Measurements from ENCODE around the gene FADS6.
A peak's percentile ranks its signal among the peaks of the same experiment; 100 is the strongest.

The FADS6 gene

DNA sequence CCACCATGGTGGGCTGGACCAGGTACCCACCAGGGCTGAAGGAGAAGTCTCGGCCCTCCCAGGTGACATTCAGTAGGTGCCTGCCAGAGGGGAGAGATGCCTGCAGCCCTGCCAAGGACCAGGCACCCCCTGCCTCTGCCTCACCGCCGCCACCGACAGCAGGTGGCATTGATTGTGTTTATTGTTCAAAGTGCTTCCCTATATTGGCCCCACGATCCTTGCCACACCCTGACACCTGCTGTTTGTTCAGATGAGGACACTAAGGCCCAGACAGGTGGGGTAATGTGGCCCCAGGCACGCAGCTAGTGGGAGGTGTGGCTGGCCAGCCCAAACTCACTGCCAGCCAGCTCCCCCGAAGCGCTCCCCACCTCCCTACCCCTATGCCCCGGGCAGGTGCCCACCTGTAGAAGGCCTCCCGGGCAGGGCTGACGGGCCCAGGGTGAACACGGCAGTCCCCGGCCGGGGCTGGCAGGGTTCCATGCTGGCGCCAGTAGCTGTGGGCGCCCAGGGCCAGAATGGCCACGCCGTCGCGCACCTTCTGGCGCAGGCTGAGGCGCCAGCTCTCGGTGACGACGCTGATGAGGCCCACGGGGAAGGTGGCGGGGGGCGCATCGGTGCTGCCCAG is 41.7 kb downstream of the FADS6 start:
- no peak for DNase-seq

DNA sequence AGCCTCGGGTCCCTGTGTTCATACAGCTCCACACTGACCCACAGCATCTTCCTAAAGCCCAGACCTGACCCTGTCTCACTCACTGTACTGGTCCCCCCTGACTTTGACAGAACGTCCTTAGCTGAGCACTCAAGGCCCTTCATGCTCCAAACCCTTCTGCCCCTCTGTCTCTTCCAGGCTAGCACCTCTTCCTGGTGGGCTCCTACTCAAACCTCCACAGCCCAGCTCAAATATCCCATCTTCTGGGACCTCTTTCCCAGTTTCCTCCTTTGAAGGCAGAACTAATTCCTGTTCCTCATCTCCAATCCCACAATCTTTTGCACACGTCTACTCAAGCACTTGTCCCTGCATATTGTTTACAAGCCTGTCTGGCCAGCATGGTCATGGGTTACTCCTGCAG is 42.5 kb downstream of the FADS6 start:
- DNase-seq = no peak

DNA sequence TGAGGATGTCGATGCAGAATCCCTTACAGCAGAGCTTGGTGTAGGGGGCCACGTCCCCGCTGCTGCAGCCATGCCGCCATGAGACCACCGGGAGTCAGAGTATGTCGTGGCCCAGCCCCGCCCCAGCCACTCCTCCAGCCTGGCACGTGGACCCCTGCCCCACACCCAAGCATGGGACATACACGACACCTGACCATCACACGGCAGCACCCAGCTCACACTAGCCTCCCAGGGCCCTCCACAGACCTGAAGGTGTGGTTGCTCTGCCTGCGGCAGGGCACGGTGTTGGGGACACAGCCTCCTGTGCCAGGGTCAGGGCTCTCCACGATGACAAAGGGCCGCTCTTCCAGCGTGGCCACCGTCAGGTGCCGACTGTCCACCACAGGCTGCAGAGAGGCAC is 43.1 kb downstream of the FADS6 start:
- DNase-seq = no peak

DNA sequence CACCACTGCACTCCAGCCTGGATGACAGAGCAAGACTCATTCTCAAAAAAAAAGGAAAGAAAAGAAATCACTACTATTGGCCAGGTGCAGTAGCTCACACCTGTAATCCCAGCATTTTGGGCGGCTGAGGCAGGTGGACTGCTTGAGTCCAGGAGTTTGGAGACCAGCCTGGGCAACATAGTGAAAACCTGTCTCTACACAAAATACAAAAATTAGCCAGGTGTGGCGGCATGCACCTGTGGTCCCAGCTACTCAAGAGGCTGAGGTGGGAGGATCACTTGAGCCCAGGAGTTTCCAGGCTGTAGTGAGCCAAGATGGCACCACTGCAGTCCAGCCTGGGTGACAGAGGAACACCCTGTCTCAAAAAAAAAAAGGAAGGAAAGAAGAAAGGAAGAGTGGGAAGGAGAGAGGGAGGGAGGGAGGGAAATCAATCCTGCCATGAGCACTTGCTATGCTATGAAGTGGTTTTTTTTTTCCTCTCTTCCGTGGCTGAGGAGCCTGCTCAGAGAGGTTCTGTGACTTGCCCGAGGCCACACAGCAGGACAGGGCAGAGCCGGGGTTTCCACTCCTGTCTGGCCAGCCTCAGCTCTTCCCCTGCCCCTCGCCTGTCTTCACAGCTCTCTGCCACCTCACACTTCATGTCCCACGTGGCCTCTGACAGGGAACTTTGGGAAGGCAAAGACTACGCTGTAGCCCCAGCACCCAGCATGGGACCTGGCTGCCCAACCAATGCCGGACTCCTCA is 44.6 kb downstream of the FADS6 start:
- DNase-seq = no peak

DNA sequence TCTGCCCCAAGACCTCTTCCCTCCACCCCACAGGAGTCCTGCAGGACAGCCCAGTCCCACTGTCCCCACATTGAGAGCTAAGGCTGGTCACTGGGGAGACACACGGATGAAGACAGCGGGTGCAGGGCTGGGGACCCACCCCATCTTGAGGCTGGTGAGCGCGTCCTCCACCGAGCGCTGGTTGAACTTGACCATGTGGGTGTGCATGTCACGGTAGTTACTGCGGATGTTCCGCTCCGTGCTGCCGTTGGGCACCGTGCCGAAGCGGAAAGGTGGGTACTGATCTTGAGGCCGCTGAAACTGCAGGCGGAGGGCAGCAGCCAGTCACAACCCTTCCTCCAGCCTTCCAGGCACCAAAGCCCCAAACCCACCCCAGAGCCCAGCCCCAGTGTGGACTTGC is 46.8 kb downstream of the FADS6 start:
- no peak for DNase-seq

DNA sequence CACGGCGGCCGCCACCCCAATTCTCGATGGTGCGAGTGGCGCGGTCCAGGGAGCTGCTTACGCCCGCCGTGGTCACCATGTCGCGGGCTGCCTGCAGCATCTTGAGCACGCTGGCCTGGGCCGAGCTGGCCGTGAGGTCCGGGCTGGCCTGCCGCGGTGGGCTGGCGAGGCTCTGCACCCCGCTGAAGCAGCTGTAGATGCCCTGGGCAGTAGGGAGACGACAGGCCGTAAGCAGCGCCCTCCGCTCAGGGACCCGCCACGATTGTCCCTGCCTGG is 50.1 kb downstream of the FADS6 start:
- DNase-seq = no peak

DNA sequence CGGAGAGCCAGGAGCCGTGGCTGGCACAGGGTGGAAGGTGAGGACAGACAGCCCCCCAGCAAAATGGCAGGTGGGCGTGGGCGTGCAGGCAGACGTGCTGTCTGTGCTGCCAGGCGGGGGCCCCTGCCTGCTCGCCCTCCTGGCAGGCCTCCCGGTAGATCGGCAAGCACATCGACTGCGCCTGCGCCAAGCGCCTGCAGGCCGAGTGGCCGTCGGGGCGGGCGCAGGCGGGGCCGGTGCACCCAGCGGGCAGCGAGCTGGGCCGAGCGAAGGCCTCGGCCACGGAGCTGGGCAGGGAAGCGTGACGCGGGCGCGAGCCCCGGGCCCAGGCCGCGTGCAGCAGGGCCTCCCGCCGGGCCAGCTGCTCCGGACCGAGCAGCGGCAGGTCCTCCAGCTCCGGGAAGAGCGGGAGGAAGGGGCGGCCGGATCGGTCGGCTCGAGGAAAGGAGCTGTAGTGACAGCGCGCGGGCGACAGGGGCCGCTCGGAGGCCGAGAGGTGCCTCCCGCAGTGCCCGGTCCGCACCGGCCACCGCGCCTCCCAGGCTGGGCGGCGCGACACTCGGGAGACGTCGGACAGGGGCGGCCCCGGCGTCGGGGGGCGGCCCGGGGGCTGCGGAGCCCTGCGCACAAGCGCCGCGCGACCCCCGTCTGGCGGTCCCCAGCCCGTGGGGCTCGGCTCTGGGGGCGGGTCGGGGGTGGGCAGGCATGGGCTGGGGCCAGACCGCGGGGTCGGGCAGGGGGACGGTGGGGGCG is 50.7 kb downstream of the FADS6 start:
- no peak for DNase-seq

DNA sequence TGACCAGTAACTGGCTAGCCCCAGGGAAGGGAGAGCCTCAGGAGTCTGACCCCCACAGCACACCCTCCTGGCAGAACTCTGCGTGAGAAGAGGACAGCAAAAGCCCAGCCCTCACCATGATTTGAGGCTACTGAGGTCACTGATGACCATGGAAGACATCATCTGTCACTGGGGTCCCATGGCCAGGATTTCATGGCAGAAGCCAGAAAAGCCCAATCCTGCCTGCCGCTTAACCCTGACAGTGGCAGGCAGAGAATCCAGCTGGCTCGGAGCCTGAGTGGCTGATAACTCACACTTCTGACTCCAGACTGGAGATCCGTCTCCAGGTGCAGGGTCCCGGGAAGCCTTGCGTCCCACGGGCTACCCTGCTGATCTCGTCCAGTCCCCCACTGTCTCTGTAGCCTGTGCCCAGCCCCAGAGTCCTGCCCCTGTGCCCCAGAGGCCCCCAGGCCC is 51.3 kb downstream of the FADS6 start:
- DNase-seq = no peak

DNA sequence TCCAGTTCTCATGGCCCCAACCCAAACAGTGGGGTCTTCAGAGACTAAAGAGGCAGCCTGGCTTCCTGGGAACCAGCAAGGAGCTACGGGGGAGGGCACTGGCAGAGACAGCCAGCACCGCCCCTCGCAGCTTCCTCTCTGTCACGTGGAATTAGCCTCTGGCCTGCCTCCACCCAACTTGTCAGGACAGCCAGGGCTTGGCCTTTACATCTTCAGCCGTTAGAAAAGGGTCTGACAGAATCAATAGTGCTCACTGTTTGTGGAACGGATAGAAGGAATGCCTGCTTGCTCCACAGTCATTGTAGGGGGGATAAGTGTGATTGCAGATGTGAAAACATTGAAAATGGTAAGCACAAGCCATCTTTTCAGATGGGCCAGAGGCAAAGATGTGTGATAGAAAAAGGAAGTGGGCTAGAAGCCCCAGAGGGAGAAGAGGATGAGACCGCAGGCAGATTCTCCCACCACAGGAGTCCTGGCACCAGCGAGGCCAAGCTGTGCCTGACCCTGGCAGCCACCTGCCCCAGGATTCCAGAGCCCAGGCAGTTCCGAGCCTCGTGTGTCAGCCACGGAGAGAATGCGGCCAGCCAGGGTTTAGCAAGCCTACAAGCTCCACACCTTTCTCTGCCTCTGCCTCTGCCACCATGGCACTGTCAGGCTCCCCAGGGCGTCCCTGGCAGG is 52.3 kb downstream of the FADS6 start:
- DNase-seq = peak; percentile 34

DNA sequence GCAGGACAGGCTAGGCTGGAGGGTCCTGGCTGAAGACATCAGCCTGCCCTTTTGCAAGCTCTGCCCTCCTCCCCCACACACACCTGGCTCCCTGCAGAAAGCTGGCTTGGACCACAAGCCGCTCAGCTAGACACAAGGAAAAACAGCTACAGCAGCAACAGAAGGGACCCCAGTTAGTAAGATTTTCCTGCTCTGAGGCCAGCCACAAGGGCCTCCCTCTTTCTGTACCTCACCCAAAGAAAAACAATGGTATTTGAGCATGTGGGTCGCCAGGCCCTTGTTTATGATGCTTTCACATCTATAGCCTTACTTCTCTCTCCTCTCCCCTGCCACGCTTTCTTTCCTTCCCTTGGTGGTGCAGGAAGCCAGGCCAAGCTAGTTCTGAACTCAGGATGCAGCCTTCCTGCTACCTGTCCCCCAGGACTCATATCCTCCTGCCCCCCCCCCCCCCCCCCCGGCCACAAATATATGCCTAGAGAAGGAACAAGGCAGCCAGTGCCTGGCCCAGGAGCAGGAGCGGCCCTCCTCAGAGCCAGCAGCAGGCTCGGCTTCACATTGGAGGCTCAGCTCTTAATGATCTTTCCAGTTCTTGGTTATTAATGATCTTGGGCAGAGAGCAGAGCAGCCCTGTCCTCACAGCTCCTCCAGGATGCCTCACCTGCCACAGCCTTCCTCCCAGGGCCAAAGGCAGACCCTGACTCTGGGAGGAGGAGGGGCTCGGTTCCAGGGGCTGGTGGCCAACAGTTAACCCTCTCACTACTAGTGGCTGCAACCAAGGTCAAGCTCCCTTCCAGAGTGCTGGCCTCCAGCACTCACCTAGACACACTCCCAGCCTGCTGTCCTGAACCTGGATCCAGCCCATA is 53.2 kb downstream of the FADS6 start:
- DNase-seq = no peak

DNA sequence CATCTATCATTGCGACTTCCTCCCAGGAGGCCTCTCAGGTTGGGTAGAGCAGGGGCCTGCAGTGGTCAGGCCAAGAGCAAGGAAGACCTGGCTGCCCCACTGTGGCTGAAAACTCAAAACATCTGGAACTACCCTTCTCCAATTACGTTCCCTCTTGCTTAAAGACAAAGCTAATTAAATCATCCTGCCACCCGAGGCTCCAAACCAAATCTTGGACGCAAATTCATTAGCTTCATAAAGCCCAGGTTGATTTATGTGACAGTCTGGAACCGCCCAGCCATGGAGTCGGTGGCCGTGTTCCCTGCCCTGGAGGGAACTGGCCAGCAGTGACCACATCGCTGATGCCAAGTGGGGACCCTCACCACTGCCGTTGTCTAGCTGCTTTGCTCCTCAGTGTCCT is 55.2 kb downstream of the FADS6 start:
- no peak for DNase-seq

DNA sequence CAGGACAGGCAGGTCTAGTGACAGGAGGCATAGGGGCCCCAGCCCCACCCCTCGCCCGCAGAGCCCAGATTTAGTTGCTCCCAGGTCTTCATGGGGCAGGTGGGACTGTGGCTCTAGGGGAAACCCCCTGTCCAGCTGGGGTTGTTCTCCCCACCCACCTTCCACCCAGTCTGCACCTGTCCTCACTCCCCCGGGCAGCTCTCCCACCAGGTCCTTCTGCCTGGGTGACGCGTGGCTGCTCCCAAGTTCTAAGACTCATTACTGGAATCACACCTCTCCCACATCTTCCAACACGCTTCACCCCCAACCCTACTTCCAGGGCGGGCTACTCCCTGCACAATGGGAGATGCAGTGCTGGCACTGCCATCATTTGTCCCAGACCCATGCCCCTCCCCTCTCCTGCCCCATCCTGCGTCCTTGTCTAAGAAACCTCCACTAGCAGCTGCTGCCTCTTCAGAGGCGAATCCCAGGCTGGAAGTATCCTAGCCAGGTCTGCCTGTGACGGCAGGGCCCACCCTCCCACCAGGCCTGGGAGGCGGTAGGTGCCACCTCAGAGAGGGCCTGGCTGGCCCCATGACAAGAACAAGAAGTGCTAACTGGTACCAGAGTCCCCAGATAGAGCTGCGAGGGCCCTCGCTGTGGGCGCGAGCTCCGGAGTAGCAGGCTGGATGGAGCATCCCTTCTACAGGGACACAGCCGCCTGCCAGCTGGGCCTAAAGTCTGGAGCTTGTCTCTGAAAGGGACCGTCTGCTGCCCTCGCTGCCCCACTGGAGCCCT is 56.6 kb downstream of the FADS6 start:
- no peak for DNase-seq

DNA sequence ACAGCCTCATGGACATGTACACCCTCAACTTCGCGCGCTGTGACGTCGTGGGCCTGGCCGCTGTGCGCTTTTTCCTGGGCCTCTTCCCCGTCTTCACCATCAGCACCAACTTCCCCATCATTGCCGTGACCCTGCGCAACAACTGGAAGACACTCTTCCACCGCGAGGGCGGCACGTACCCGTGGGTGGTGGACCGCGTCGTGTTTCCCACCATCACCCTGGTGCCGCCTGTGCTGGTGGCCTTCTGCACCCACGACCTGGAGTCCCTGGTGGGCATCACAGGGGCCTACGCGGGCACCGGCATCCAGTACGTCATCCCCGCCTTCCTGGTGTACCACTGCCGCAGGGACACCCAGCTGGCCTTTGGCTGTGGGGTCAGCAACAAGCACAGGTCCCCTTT is 57.2 kb downstream of the FADS6 start:
- no peak for DNase-seq

DNA sequence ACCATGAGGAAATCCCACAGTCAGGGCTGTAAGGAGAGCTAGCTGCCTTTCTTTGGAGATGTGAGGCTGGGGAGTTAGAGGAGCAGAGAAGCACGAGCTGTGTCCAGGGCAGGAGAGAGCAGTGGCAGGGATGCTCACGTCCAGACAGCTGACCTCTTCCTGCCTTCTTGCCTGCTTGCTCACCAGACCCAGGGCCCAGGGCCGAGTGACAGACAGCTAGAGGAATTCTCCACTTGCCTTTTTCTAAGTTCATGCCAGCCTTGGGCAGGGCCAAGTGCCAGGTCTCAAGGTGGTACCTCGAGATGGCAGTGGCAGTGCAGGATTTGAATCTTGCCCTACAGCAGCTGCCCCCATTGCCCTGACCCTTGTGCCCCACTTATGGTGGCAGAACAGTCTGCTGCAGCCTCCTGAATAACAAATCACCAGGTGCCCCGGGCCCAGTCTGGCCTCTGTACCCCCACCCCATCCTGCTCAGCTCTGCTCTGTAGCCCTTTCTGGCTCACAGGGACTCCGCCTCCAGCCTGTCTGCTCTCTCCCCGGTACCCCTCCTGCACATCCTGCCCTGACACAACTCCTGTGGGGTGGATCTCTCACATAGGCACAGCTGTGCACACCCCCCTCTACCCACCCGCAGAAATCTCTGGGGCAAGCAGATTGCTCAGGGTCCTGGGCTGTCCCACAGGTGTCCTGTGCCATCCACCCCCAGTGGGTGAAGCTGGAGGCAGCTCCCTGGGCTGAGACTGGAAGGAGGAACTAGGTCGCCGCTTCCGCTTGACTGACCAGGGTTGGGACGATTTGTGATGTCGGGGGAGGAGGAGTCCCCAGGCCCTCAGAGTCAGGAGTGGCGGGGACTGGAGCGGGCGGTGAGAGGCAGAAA is 59.7 kb downstream of the FADS6 start:
- no peak for DNase-seq

DNA sequence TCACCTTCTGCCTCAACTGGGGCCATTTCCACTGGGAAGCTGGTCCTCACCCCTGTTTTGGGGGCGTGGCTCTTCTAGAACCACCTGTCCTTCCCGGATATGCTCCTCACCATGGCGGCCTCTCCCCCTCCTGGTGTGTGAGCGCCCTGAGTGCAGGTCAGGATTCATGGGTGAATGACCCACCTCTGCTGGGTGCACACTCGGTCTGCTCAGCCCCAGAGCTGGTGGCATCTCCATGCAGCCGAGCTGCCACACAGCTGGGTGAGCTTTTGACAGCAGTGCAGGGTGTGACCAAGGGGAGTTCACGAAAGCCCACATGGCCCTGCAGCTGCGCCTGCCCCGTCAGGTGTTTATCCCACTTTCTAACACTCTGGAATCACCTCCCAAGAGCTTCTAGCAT is 61.0 kb downstream of the FADS6 start:
- no peak for DNase-seq

DNA sequence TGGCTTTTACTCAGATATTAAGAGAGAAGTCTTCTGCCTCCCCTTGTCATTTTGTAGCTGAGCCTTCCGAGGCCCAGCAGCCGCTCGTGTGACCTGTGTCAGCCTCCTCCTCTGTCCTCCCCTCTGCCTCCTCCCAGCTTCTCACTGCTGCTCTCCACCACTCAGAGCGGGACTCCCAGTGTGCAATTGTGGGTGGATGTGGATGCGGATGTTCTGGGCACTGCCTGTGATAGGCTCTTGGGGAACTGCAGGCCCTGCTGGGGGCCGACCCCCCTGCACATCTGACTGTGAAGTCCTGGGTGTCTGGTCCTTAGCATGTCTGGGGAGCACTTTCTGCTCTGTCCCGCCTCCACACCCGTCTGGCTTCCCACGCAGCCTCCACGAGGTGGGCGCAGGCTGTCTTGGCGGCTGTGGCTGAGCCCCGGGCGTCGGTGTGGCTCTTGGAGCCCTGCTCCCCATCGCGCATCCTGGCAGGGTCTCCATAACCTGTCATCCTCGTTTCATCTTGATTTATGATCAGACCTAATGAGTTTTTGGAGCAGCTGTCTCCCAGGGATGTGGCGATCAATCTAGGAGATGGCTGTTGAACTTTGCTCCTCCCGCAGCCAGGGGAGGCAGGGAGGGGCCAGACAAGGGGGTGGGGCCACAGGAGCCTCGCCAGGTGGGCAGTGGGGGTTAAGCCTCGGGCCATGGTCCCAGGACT is 61.8 kb downstream of the FADS6 start:
- DNase-seq = no peak

DNA sequence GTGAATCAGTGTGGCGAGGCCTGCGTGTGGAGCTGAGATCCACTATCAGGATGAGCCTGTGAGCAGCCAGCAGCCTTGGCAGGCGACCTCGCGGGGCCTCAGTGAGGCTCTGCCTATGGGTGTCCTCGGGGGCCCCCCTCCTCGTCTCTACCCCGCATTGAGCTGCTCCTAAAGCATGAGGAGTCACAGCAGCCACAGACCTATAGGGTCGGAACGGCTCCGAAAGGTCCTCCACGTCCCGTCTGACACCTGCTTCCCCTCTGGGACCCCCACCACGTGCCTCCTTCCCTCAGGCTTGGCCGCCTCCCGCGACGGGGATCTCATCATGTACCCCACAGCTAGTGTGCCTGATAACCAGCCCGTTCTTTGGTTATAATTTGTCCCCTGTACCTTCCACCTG is 62.6 kb downstream of the FADS6 start:
- DNase-seq = no peak

DNA sequence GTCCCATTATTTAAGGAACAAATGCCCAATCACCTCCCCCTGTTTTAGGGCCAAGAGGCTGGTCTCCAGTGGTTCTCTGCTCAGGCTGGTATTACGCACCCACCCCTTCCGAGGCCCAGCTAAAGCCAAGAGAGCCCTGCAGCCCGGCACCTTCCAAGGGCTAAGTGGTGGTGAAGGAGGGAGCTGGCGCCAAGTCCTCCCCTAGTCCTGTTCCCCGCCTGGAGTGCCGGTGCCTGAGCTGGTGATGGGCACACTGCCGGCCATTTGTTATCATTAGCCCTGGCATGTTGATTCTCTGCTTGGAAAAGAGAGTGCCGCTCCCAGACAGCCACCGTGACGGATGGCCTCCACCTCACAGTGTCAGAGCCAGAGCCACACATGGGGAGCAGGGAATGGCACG is 65.6 kb downstream of the FADS6 start:
- no peak for DNase-seq

Measured in GF-D8 (cell line).